ENCODE results near the gene FAM151A. TPM values are rescaled to one million over a fixed set of nuclear protein-coding genes. Genes with fewer than 3 reads are reported as not detected.
A peak's percentile ranks its signal among the peaks of the same experiment; 100 is the strongest.

The FAM151A gene
- total RNA-seq, 1 donor from 2014 or later, result not detected

DNA sequence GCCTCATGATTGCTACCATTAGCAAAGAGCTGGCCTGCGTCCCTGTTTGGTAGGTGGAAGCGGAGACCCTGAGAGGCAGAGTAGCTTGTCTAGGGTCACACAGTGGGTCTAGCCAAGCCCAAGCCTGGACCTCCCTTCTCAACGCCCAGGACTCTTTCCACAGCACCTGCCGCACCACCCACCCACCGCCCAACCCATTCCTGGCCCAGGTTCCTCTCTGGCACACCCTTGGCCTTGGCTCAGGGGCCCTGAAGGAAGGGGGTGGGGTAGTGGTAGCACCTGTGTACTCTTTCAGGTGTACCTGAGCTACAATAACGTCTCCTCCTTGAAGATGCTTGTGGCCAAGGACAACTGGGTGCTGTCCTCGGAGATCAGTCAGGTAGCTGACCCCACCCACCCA lies 19.3 kb downstream of the FAM151A start:
- TF ChIP-seq, protein P1, sequence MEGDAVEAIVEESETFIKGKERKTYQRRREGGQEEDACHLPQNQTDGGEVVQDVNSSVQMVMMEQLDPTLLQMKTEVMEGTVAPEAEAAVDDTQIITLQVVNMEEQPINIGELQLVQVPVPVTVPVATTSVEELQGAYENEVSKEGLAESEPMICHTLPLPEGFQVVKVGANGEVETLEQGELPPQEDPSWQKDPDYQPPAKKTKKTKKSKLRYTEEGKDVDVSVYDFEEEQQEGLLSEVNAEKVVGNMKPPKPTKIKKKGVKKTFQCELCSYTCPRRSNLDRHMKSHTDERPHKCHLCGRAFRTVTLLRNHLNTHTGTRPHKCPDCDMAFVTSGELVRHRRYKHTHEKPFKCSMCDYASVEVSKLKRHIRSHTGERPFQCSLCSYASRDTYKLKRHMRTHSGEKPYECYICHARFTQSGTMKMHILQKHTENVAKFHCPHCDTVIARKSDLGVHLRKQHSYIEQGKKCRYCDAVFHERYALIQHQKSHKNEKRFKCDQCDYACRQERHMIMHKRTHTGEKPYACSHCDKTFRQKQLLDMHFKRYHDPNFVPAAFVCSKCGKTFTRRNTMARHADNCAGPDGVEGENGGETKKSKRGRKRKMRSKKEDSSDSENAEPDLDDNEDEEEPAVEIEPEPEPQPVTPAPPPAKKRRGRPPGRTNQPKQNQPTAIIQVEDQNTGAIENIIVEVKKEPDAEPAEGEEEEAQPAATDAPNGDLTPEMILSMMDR (IDR thresholded peaks at IDR 0.05; ENCODE audit: insufficient read depth, low read length, severe bottlenecking), result no peak
- H3K4me3 ChIP-seq (ENCODE audit: low read depth, low read length), result no peak overlapping the region
- FAIRE-seq, result peak; percentile 28
- H3K27me3 ChIP-seq (ENCODE audit: control insufficient read depth, insufficient read depth, low read length), result no peaks in the 10 kb centered on the region
- DNase-seq (ENCODE audit: low read depth), result no peak
- peaks cover 2% of the 10 kb centered on the region for H3K36me3 ChIP-seq (ENCODE audit: control insufficient read depth, insufficient read depth, low read length)

DNA sequence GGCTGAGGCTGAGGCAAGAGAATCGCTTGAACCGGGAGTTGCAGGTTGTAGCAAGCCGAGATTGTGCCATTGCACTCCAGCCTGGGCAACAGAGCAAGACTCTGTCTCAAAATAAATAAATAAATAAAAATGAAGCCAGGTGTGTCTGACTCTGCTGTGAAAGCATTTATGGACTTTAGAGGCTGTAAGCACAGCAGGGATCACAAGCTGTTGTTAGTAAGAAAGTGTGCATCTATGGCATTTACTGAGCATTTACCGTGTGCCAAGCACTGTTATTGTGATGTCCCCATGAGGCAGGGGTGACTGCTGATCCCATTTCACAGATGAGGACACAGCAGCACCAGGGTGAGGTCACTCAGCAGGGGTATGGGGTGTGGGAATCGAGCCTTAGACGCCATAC lies 20.1 kb downstream of the FAM151A start:
- DNase-seq (ENCODE audit: low read depth) (no peak), FAIRE-seq (no peak)
- Histone ChIP-seq H3K4me3 (ENCODE audit: low read depth, low read length) (no peak overlapping the region), H3K27me3 (ENCODE audit: control insufficient read depth, insufficient read depth, low read length) (no peaks in the 10 kb centered on the region), H3K36me3 (ENCODE audit: control insufficient read depth, insufficient read depth, low read length) (peaks cover 2% of the 10 kb centered on the region)
- TF ChIP-seq, protein P1 (IDR thresholded peaks at IDR 0.05; ENCODE audit: insufficient read depth, low read length, severe bottlenecking), result no peak

DNA sequence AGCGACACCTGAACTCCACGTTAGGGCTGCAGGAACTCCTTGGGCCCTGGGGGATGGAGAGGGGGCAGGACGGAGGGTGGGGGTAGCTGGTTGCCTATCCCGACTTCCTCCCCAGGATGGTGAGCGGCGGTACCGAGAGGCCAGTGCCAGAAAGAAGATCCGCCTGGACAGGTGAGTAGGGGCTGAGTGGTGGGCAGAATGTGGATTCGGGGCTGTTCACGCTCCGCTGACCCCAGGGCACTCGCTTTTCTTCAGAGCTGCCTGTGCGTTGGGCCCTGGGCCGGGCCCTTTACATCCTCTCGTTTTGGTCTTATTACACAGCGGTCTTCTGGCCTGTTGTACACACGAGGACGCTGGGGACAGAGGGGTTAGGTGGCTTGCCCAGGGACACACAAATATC lies 20.8 kb downstream of the FAM151A start:
- DNase-seq (ENCODE audit: low read depth) (no peak), FAIRE-seq (no peak)
- Histone ChIP-seq H3K27me3 (ENCODE audit: control insufficient read depth, insufficient read depth, low read length) (no peaks in the 10 kb centered on the region), H3K36me3 (ENCODE audit: control insufficient read depth, insufficient read depth, low read length) (peaks cover 2% of the 10 kb centered on the region), H3K4me3 (ENCODE audit: low read depth, low read length) (no peak overlapping the region)
- TF ChIP-seq, protein P1 (IDR thresholded peaks at IDR 0.05; ENCODE audit: insufficient read depth, low read length, severe bottlenecking), result no peak

DNA sequence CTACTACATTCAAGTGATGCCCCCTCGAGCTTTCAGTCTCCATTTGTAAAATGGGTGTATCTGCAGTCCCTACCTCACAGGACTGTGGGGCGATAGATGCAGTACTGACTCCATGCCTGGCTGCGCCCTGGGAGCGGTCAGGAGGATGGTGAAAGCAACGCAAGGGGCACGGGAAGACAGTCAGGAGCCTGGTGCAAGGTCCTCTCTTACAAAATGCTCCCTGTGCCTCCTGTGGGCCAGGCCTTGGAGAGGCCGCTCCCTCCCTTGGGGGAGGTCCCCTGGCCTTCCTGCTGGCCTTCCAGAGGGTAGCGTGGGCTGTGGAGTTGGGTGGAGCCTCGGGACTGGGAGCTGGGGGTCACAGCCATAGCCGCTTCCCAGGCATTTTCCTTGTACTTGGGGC lies 21.6 kb downstream of the FAM151A start:
- TF ChIP-seq, protein P1 (IDR thresholded peaks at IDR 0.05; ENCODE audit: insufficient read depth, low read length, severe bottlenecking), result no peak
- no peaks in the 10 kb centered on the region for H3K27me3 ChIP-seq (ENCODE audit: control insufficient read depth, insufficient read depth, low read length)
- peaks cover 2% of the 10 kb centered on the region for H3K36me3 ChIP-seq (ENCODE audit: control insufficient read depth, insufficient read depth, low read length)
- H3K4me3 ChIP-seq (ENCODE audit: low read depth, low read length), result no peak overlapping the region
- DNase-seq (ENCODE audit: low read depth) (no peak), FAIRE-seq (peak; percentile 73)

DNA sequence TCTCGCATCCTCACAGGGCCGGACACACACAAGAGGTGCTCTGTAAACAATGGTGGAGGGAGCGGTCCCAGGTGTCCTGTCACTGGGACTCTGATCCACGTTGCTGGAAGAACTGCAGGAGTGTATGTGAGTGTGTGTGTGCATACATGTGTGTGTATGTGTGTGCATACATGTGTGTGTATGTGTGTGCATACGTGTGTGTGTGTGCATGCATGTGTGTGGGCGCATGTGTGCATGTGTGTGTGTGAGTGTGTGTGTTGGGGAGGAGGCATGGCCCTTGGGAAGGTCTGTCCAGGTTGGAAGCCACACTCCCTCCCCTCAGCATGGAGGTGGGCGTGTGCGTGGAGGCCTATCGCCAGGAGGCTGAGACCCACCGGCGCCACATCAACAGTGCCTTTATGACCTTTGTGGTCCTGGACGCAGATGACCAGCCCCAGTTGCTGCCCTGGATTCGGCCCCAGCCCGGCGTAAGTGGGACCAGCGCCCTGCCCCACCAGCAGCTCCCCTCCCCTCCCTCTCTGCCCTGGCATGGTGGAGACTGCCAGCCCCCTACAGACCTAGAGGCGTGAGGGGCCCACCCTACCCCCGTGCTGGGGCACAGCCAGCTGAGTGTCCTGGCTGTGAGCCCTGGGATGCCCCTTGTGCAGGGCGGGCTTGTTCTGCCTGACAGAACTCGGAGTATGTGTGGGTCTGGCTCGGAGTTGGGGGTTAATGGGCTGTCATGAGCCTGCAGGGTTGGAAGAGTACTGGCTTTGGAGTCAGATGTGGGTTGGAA lies 22.2 kb downstream of the FAM151A start:
- TF ChIP-seq, protein P1 (IDR thresholded peaks at IDR 0.05; ENCODE audit: insufficient read depth, low read length, severe bottlenecking), result no peak
- DNase-seq (ENCODE audit: low read depth), result no peak
- Histone ChIP-seq H3K36me3 (ENCODE audit: control insufficient read depth, insufficient read depth, low read length) (peaks cover 2% of the 10 kb centered on the region), H3K4me3 (ENCODE audit: low read depth, low read length) (no peak overlapping the region), H3K27me3 (ENCODE audit: control insufficient read depth, insufficient read depth, low read length) (no peaks in the 10 kb centered on the region)
- FAIRE-seq, result peak; percentile 93

Data from bronchial epithelial cell (primary cell).